Choroid plexus epithelial cell (primary cell): Measurements from ENCODE around the gene VIPR2.

ENCODE experiments used
- DNase-seq: peaks from one replicate; pipeline ENCODE4 v3.0.0-alpha.2; 2010; ENCODE audit warnings: low read depth
- H3K4me3 ChIP-seq: 2 replicates; pipeline ENCODE4 v1.5.1; 2011; ENCODE audit warnings: low read depth, mild to moderate bottlenecking, control low read depth, low read length, moderate library complexity
- TF ChIP-seq, protein P1 (sequence below): conservative IDR thresholded peaks from 2 replicates; pipeline ENCODE4 v1.5.1; 2011; ENCODE audit warnings: low read depth, mild to moderate bottlenecking, control low read depth, inconsistent platforms, low read length, moderate library complexity

Gene VIPR2

DNA sequence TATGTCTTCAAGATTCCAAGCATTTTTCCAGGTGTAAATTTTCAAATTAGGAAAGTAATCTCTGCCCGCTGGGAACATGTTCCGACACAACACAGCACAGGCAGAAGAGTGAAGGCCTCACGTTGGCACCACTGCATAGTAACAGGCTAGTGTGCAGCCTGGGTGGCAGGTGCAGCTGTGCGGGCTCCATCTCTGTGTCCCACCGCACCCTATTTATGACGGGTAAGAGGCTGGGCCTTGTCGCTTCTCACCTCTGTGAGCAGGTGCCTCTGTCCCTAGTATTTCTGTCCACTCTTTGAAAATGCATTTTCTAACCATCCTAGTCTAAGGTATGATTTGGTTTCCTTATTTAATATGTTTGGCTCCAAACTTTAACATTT, 24.1 kb downstream of the VIPR2 start:
- no peak for DNase-seq
- no peak overlapping the region for H3K4me3 ChIP-seq
- TF ChIP-seq, protein P1, sequence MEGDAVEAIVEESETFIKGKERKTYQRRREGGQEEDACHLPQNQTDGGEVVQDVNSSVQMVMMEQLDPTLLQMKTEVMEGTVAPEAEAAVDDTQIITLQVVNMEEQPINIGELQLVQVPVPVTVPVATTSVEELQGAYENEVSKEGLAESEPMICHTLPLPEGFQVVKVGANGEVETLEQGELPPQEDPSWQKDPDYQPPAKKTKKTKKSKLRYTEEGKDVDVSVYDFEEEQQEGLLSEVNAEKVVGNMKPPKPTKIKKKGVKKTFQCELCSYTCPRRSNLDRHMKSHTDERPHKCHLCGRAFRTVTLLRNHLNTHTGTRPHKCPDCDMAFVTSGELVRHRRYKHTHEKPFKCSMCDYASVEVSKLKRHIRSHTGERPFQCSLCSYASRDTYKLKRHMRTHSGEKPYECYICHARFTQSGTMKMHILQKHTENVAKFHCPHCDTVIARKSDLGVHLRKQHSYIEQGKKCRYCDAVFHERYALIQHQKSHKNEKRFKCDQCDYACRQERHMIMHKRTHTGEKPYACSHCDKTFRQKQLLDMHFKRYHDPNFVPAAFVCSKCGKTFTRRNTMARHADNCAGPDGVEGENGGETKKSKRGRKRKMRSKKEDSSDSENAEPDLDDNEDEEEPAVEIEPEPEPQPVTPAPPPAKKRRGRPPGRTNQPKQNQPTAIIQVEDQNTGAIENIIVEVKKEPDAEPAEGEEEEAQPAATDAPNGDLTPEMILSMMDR = no peak

DNA sequence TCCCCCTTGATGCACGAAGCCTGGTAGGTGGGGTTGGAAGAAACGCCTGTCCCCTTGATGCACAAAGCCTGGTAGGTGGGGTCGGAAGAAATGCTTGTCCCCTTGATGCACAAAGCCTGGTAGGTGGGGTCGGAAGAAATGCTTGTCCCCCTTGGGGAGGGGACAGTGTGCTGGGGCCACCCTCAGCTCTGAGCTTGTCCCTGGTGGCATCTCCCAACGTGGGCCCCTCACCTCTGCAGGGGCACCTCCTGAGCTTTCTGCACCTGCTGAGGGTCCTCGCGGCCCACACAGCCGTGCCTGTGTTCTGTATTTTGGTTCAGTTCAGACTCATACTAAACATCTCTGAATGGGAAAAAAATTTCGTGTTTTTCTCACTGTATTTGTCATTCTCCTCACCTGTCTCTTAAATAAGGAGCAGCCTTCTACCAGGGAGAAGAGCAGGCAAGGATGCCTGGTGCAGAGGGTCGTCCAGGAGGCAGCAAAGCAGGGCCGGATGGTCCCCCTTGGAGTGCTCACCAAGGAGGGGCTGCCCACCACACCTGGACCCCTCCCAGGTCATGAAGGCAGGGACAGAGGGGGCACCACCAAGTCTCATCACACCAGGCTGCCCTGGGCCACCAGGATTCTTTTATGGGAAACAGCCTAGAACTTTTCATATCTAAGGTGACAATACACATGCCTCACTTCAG, 24.7 kb downstream of the VIPR2 start:
- DNase-seq = no peak
- no peak overlapping the region for H3K4me3 ChIP-seq
- TF ChIP-seq, protein P1 = no peak

DNA sequence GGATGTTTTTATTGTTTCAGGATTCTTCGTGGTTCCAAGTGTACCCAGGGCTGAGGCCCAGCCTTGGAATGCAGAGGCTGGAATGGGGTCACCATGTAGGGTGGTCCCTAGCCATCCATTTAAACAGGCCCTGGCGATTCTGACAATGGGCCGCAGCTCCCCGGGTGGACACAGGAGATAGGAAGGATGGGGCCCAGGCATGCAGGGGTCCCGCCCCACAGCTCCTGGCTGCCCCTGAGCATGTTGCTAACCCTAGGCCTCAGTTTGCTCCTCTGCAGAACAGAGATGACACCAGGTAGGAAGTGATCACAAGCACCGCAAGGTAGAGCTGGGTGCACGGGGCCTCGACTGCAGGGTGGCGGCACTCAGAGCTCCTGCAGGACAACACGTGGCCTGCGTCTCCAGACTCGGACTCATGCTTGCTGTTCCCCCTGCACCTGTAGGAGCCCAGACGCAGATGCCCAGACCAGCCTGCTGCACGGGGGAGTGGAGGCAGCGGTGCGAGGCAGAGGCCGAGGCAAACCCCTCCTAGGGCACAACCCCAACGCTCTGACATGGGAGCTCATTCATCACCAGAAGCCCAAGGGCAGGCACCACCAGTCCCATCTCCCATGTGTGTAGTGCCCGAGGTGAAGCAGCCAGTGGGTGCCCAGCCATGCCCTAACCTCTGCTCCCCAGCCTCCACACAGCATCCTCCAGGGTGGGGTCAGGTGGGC, 25.5 kb downstream of the VIPR2 start:
- DNase-seq = no peak
- H3K4me3 ChIP-seq = no peak overlapping the region
- TF ChIP-seq, protein P1 = no peak

DNA sequence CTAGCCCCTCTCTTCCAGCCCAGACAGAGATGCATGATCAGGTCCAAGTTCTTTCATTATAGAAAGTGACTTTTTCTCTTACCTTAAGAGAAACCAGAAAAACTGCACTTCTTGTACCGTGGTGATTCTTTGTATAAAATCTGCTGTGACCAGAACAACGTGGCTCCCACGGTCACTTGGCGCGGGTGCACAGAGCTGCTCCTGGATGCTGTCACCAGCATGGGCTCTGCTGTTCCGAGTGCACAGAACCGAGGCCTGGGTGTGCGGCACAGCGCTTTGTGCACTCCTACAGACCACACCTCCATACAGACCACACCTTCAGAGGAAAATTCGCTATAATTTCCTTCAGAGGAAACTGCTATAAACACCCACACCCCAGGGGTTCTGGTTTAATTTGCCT, 26.0 kb downstream of the VIPR2 start:
- TF ChIP-seq, protein P1 = no peak
- DNase-seq = no peak
- H3K4me3 ChIP-seq = no peak overlapping the region

DNA sequence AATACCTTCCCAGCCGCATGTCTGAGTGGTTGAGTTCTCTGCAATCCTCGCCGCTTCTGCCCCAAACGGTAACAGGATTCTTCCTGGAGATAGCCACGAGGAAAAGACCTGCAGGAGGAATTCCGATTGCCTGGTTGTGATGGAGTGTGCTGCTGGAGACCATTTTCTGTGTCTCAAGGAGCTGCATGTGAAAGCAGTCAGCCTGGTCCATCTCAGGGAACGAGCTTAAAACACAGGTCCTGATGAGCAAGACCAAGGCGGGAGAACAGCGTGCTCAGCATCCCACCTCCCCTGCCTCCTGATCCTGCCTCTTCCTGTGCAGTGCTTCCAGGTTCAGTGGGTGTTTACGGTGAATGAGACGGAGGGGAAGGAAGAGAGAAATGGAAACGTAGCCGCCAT, 26.5 kb downstream of the VIPR2 start:
- TF ChIP-seq, protein P1 = no peak
- H3K4me3 ChIP-seq = no peak overlapping the region
- DNase-seq = no peak

DNA sequence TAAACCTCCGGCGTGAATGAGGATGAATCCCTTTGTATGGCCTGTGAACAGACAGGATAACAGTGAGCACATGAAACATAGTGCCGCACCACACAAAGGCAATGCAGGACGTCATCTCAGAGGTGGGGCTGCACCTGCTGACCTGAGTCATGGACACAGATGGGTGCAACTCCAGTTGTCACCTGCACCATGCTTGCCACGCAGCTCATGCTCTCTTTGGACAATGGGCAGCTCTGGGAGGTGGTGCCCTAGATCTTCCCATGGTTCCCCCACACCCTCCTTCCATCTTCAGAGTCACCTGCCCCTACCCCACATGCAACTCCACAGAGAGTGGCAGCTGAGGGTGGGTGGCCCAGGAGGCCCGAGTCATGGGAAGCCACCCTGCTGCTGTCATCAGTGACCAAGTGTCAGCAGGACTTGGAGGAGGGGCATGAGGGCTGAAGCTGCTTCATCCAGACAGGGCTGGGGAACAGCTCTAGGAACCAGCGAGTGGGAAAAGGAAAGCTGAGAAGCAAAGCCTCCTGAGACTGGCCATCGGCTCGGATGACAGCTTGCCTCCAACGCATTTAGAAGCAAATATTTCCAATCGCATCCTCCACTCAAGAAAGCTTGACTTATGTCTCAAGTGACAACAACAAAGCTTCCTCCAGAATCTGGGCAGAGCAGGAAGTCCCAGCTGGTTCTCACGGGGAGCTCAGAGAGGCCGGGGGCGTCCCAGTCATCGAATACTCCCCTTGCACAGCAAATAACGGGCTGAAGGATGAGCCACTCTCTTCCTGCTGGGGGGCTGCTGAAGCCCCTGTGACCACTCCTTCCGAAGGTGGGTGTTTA, 27.1 kb downstream of the VIPR2 start:
- TF ChIP-seq, protein P1 = no peak
- no peak overlapping the region for H3K4me3 ChIP-seq
- DNase-seq = no peak
